Retina (tissue), 1 donor: Measurements from ENCODE around the gene SERF1A.
"Not testable (repeated sequence)": the region's sequence is repeated elsewhere in the genome, so short reads cannot be mapped to it uniquely, and the experiment has no call there.

Experiments
- DNase-seq: peaks from one replicate; pipeline ENCODE4 v3.0.0-alpha.2; 2016

SERF1A gene

GRCh38 chr5:70900533-70901271, at the start of gene SERF1A:
Gene SERF1A, plus strand, starts transcription at chr5:70900669. Its CDS starts 201 bp downstream, at chr5:70900870.
- not testable (repeated sequence) for DNase-seq

GRCh38 chr5:70866778-70867177, 33.7 kb upstream of the SERF1A start:
- not testable (repeated sequence) for DNase-seq

GRCh38 chr5:70870626-70871025, 29.8 kb upstream of the SERF1A start:
- DNase-seq: not testable (repeated sequence)

GRCh38 chr5:70896076-70896475, 4.4 kb upstream of the SERF1A start:
- not testable (repeated sequence) for DNase-seq

GRCh38 chr5:70901272-70901571, 753 bp downstream of the SERF1A start:
- not testable (repeated sequence) for DNase-seq

- DNase-seq: not testable (repeated sequence)
Observed at GRCh38 chr5:70906624-70907023, 6.2 kb downstream of the SERF1A start.

- not testable (repeated sequence) for DNase-seq
Observed at GRCh38 chr5:70916829-70917228, 16.4 kb downstream of the SERF1A start.

- not testable (repeated sequence) for DNase-seq
Observed at GRCh38 chr5:70925211-70925562, 24.7 kb downstream of the SERF1A start.

GRCh38 chr5:70931709-70932368, 31.4 kb downstream of the SERF1A start:
- DNase-seq: not testable (repeated sequence)

- DNase-seq: not testable (repeated sequence)
Observed at GRCh38 chr5:70932560-70932959, 32.1 kb downstream of the SERF1A start.

GRCh38 chr5:70953068-70953467, 52.6 kb downstream of the SERF1A start:
- DNase-seq: not testable (repeated sequence)
